Endothelial cell of umbilical vein (primary cell): Measurements from ENCODE around the gene RAB6B. TPM values are rescaled to one million over a fixed set of nuclear protein-coding genes. Genes with fewer than 3 reads are reported as not detected.

Experiments used
- BruUV-seq: library from RNA; stranded (reverse); fragments of 400-500 nt; replicated peaks from 2 replicates; lab custom pipeline; 2021; lab: Mats Ljungman, UMichigan
- CTCF ChIA-PET: fragments of 300-600, 350-600 bp; sonication (Branson Sonifier 250); formaldehyde crosslinking; loops from one replicate; lab custom pipeline; 2021; ENCODE audit warnings: antibody characterized with exemption, inconsistent platforms; lab: Charles Lee
- POLR2A ChIA-PET: fragments of 300-600, 350-600 bp; sonication (Branson Sonifier 250); formaldehyde crosslinking; loops from one replicate; lab custom pipeline; 2021; ENCODE audit warnings: antibody characterized with exemption, inconsistent platforms; lab: Charles Lee
- DNase-seq: peaks from one replicate; pipeline ENCODE4 v3.0.0-alpha.2; 2011; ENCODE audit warnings: low read depth, low spot score
- FAIRE-seq: peaks from 2 replicates; lab custom pipeline; 2011; peaks lifted over from hg19 to GRCh38; lab: Jason Lieb, UNC
- H2AFZ ChIP-seq: 2 replicates; pipeline ENCODE4 v1.6.0; 2012; ENCODE audit warnings: low read depth, low read length, control low read depth, inconsistent platforms
- H3K27ac ChIP-seq: 2 replicates; pipeline ENCODE4 v1.5.1; 2011; ENCODE audit warnings: low read depth, mild to moderate bottlenecking, control low read depth, low read length, moderate library complexity; ENCODE audit not compliant: insufficient read depth
- H3K27me3 ChIP-seq, 2 experiments: 2 replicates each; pipeline versions ENCODE4 v1.6.0 to v1.6.1; 2011; ENCODE audit warnings: low read length in 2 of 2, mixed read lengths in 1 of 2; ENCODE audit not compliant: control insufficient read depth in 2 of 2, insufficient read depth in 2 of 2
- H3K36me3 ChIP-seq, 2 experiments: 2 replicates in 1 of 2; 3 replicates in 1 of 2; pipeline ENCODE4 v1.5.1; 2011; ENCODE audit warnings: low read length in 2 of 2, mild to moderate bottlenecking in 1 of 2, moderate library complexity in 1 of 2; ENCODE audit not compliant: control insufficient read depth in 2 of 2, insufficient read depth in 2 of 2; ENCODE audit errors: extremely low read depth in 1 of 2
- H3K4me1 ChIP-seq: 3 replicates; pipeline ENCODE4 v1.5.1; 2011; ENCODE audit warnings: mild to moderate bottlenecking, low read length; ENCODE audit not compliant: control insufficient read depth, insufficient read depth; ENCODE audit errors: extremely low read depth
- H3K4me2 ChIP-seq: 2 replicates; pipeline ENCODE4 v1.6.1; 2011; ENCODE audit warnings: low read length, control low read depth, mixed read lengths; ENCODE audit not compliant: insufficient read depth
- H3K4me3 ChIP-seq, 3 experiments: fragments of 200-600 bp in 1 of 3; sonication (generic), shearing (Covaris generic) in 1 of 3; replicated peaks in 1 of 3; 2 replicates each; pipeline ENCODE4 v1.5.1; 2011 to 2016; ENCODE audit warnings: control low read depth in 3 of 3, low read length in 3 of 3, mild to moderate bottlenecking in 2 of 3, inconsistent platforms in 1 of 3, low read depth in 1 of 3, moderate library complexity in 1 of 3; ENCODE audit not compliant: insufficient read depth in 1 of 3
- H3K79me2 ChIP-seq: 2 replicates; pipeline ENCODE4 v1.6.0; 2012; ENCODE audit warnings: low read length, inconsistent platforms; ENCODE audit not compliant: control insufficient read depth, insufficient read depth
- H3K9ac ChIP-seq: replicated peaks from 2 replicates; pipeline ENCODE3; 2011; ENCODE audit warnings: low read length, control low read depth; ENCODE audit not compliant: insufficient read depth; ENCODE audit errors: extremely low read depth
- H3K9me1 ChIP-seq: replicated peaks from 3 replicates; pipeline ENCODE4 v1.6.0; 2011; ENCODE audit warnings: mild to moderate bottlenecking, low read length; ENCODE audit not compliant: control insufficient read depth, insufficient read depth; ENCODE audit errors: extremely low read depth
- H3K9me3 ChIP-seq: replicated peaks from 2 replicates; pipeline ENCODE4 v1.5.1; 2012; ENCODE audit warnings: low read length, inconsistent platforms; ENCODE audit not compliant: control insufficient read depth, insufficient read depth
- H4K20me1 ChIP-seq: replicated peaks from 2 replicates; pipeline ENCODE3; 2011; ENCODE audit warnings: mild to moderate bottlenecking, low read length; ENCODE audit not compliant: control insufficient read depth, insufficient read depth; ENCODE audit errors: extremely low read depth
- EZH2 ChIP-seq: IDR thresholded peaks from 2 replicates; pipeline ENCODE4 v1.6.1; 2012; ENCODE audit warnings: borderline replicate concordance, low read depth, mild to moderate bottlenecking, moderate library complexity, low read length, inconsistent platforms; ENCODE audit not compliant: severe bottlenecking
- FOS ChIP-seq: IDR thresholded peaks from 2 replicates; pipeline ENCODE4 v1.6.1; 2011; ENCODE audit warnings: mild to moderate bottlenecking, low read length, moderate library complexity, borderline replicate concordance; ENCODE audit not compliant: insufficient read depth
- GATA2 ChIP-seq: IDR thresholded peaks from 2 replicates; pipeline ENCODE4 v1.7.0; 2011; ENCODE audit warnings: low read depth, mild to moderate bottlenecking, moderate library complexity, mixed read lengths, low read length; ENCODE audit not compliant: insufficient read length, insufficient read depth
- JUN ChIP-seq: IDR thresholded peaks from 2 replicates; pipeline ENCODE4 v1.6.1; 2011; ENCODE audit warnings: borderline replicate concordance, low read depth; ENCODE audit not compliant: insufficient read length, insufficient read depth
- MYC ChIP-seq: IDR thresholded peaks from one replicate; pipeline ENCODE4 v1.6.1; 2011; ENCODE audit warnings: mild to moderate bottlenecking, low read depth, low read length
- POLR2A ChIP-seq: IDR thresholded peaks from 2 replicates; pipeline ENCODE4 v1.6.1; 2012; ENCODE audit warnings: low read depth, mild to moderate bottlenecking, control low read depth, low read length
- POLR2AphosphoS5 ChIP-seq: IDR thresholded peaks from 2 replicates; pipeline ENCODE4 v1.6.1; 2012; ENCODE audit warnings: low read depth, mild to moderate bottlenecking, control low read depth, low read length, moderate library complexity; ENCODE audit not compliant: insufficient read depth
- dilution Hi-C: fragments of 300-500 bp; cut with MboI; formaldehyde crosslinking; loops from one replicate; pipeline ENCODE4 v1.15.0; 2019; ENCODE audit warnings: low sequenced_read_pairs; ENCODE audit not compliant: extremely low pct_ligation_motif_present
- intact Hi-C: fragments of 100-400 bp; cut with micrococcal nuclease; formaldehyde crosslinking; loops from one replicate; pipeline ENCODE4 v1.10.0; 2022
- polyA plus RNA-seq, 4 experiments: library from polyadenylated mRNA; depleted of rRNA in 3 of 4; stranded (reverse) in 3 of 4; unstranded in 1 of 4; fragments of >200 nt; gene quantifications; 2 replicates each; pipeline versions ENCODE4 v1.2.1 to v1.2.3, GENCODE V29; 2011 to 2012; ENCODE audit warnings: missing spikeins in 1 of 4
- total RNA-seq: library from RNA; stranded (reverse); gene quantifications from 2 replicates; pipeline ENCODE4 v1.2.3, GENCODE V29; 2021
- TF ChIP-seq, protein P1 (sequence below), 2 donors: IDR thresholded peaks; 1 replicate in 1 of 2; 2 replicates in 1 of 2; pipeline ENCODE4 v1.5.1; 2011; ENCODE audit warnings: low read length in 2 of 2, mild to moderate bottlenecking in 2 of 2, moderate library complexity in 2 of 2, control low read depth in 1 of 2, inconsistent platforms in 1 of 2, low read depth in 1 of 2; ENCODE audit not compliant: insufficient read depth in 1 of 2; ENCODE audit errors: extremely low read depth in 1 of 2
- TF ChIP-seq, protein P2 (sequence below): IDR thresholded peaks from 2 replicates; pipeline ENCODE4 v1.6.1; 2011; ENCODE audit not compliant: insufficient read depth, insufficient read length

Gene RAB6B
- total and polyA plus RNA-seq, 2 donors (not counting 3 experiments of a cell fraction or from before 2014, with no cell fraction given) = 1.7 to 6.7 TPM

GRCh38 chr3:133825969-133826727 lies 69.5 kb downstream of the RAB6B start:
- TF ChIP-seq MYC = no peak
- TF ChIP-seq, protein P1, sequence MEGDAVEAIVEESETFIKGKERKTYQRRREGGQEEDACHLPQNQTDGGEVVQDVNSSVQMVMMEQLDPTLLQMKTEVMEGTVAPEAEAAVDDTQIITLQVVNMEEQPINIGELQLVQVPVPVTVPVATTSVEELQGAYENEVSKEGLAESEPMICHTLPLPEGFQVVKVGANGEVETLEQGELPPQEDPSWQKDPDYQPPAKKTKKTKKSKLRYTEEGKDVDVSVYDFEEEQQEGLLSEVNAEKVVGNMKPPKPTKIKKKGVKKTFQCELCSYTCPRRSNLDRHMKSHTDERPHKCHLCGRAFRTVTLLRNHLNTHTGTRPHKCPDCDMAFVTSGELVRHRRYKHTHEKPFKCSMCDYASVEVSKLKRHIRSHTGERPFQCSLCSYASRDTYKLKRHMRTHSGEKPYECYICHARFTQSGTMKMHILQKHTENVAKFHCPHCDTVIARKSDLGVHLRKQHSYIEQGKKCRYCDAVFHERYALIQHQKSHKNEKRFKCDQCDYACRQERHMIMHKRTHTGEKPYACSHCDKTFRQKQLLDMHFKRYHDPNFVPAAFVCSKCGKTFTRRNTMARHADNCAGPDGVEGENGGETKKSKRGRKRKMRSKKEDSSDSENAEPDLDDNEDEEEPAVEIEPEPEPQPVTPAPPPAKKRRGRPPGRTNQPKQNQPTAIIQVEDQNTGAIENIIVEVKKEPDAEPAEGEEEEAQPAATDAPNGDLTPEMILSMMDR (IDR thresholded peaks at IDR 0.05; ENCODE audit: extremely low read depth in 1 of 2, insufficient read depth in 1 of 2, low read depth in 1 of 2, low read length in 2 of 2) = no peak
- no peaks in the 10 kb centered on the region for H3K4me1 ChIP-seq
- H3K4me3 ChIP-seq = no peak overlapping the region
- CTCF ChIA-PET = no interaction called here
- H3K9me3 ChIP-seq = no peaks in the 10 kb centered on the region
- H3K79me2 ChIP-seq = no peaks in the 10 kb centered on the region
- no peak overlapping the region for H3K4me2 ChIP-seq
- H2AFZ ChIP-seq = no peak overlapping the region
- FAIRE-seq = no peak
- POLR2A ChIA-PET = interaction anchor here (0.6 kb wide), 1 partner anchor 390 kb away, joined by 3 read pairs; no protein-coding TSS in a partner anchor
- no peaks in the 10 kb centered on the region for H4K20me1 ChIP-seq
- no peaks in the 10 kb centered on the region for H3K27me3 ChIP-seq
- dilution Hi-C loops = no loop called here
- no peaks in the 10 kb centered on the region for H3K9me1 ChIP-seq
- BruUV-seq = no TSS peak
- no peak for DNase-seq
- intact Hi-C loops = no loop called here
- peaks cover 0 to 7% of the 10 kb centered on the region in 2 experiments for H3K36me3 ChIP-seq
- no peak overlapping the region for H3K9ac ChIP-seq
- no peak overlapping the region for H3K27ac ChIP-seq

DNA sequence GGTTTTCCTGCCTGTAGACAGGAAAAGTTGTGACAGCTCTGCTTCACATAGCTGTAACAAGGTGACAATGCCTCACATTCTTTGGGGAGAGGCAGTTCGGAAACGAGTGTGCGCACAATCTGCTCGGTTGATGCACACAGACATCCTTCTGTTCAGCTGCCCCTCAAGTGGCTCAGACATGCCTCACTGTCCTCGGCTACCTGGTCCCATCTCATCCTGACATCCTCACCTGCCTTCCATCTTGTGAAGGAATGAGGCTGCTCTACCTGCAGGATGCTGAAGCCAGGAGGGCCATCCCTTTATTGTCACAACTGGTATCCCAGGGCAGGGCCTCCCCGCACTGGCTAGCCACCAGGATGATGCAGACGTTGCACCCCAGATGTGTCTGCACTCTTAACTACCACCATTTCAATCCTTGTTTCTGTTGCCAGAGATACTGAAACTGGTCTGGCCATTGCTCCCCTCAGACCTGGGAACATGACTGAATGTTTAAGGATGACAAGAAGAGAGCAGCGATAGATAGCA lies 70.7 kb downstream of the RAB6B start:
- ChIA-PET POLR2A (no interaction called here), CTCF (interaction anchor here (0.7 kb wide), 1 partner anchor 81 kb away, joined by 3 read pairs; no protein-coding TSS in a partner anchor)
- H3K79me2 ChIP-seq = no peaks in the 10 kb centered on the region
- no peaks in the 10 kb centered on the region for H4K20me1 ChIP-seq
- H3K9me3 ChIP-seq = no peaks in the 10 kb centered on the region
- DNase-seq = no peak
- H3K4me2 ChIP-seq = no peak overlapping the region
- no peaks in the 10 kb centered on the region for H3K4me1 ChIP-seq
- no peak overlapping the region for H3K4me3 ChIP-seq
- H2AFZ ChIP-seq = no peak overlapping the region
- dilution Hi-C loops (no loop called here), intact Hi-C loops (no loop called here)
- H3K9ac ChIP-seq = no peak overlapping the region
- H3K27ac ChIP-seq = no peak overlapping the region
- BruUV-seq = no TSS peak
- TF ChIP-seq EZH2 (no peak), FOS (no peak), POLR2A (no peak), POLR2AphosphoS5 (no peak), JUN (no peak), GATA2 (no peak), MYC (no peak)
- TF ChIP-seq, protein P2, sequence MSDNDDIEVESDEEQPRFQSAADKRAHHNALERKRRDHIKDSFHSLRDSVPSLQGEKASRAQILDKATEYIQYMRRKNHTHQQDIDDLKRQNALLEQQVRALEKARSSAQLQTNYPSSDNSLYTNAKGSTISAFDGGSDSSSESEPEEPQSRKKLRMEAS = no peak
- TF ChIP-seq, protein P1 (IDR thresholded peaks at IDR 0.05; ENCODE audit: extremely low read depth in 1 of 2, insufficient read depth in 1 of 2, low read depth in 1 of 2, low read length in 2 of 2) = no peak
- H3K36me3 ChIP-seq = peaks cover 2 to 16% of the 10 kb centered on the region in 2 experiments
- FAIRE-seq = no peak
- no peaks in the 10 kb centered on the region for H3K9me1 ChIP-seq
- H3K27me3 ChIP-seq = no peaks in the 10 kb centered on the region
